HG03103 (cell line): Measurements from ENCODE around the gene INTS13.
A peak's percentile ranks its signal among the peaks of the same experiment; 100 is the strongest.
"Not testable (repeated sequence)": the region's sequence is repeated elsewhere in the genome, so short reads cannot be mapped to it uniquely, and the experiment has no call there.

Source experiments
- ATAC-seq: cut with Tn5 transposase; IDR thresholded peaks from one replicate; pipeline ENCODE4 v1.9.1; 2021; ENCODE audit warnings: low read depth; ENCODE audit not compliant: unreplicated experiment

Gene INTS13

GRCh38 chr12:26871985-26872384, 65.8 kb downstream of the INTS13 start:
- ATAC-seq, result no peak

- no peak for ATAC-seq
These were observed 67.0 kb downstream of the INTS13 start for GRCh38 chr12:26870491-26871419.

GRCh38 chr12:26869908-26870459, 67.8 kb downstream of the INTS13 start:
- no peak for ATAC-seq

GRCh38 chr12:26869104-26869494, 68.7 kb downstream of the INTS13 start:
- ATAC-seq, result no peak

GRCh38 chr12:26868447-26869103, 69.2 kb downstream of the INTS13 start:
- no peak for ATAC-seq

GRCh38 chr12:26867080-26867479, 70.7 kb downstream of the INTS13 start:
- ATAC-seq, result peak; percentile 55

GRCh38 chr12:26863515-26863914, 74.3 kb downstream of the INTS13 start:
- ATAC-seq, result no peak

GRCh38 chr12:26862787-26863186, 75.0 kb downstream of the INTS13 start:
- not testable (repeated sequence) for ATAC-seq

- no peak for ATAC-seq
These were observed 76.1 kb downstream of the INTS13 start for GRCh38 chr12:26861690-26862089.

- no peak for ATAC-seq
These were observed 80.2 kb downstream of the INTS13 start for GRCh38 chr12:26857465-26858176.

- no peak for ATAC-seq
These were observed 82.4 kb downstream of the INTS13 start for GRCh38 chr12:26855337-26855736.
